ENCODE measurements around the gene EIF2B1. TPM values are rescaled to one million over a fixed set of nuclear protein-coding genes. Genes with fewer than 3 reads are reported as not detected.

Gene EIF2B1
- total RNA-seq, 1 donor from 2014 or later: 63.8 TPM

DNA sequence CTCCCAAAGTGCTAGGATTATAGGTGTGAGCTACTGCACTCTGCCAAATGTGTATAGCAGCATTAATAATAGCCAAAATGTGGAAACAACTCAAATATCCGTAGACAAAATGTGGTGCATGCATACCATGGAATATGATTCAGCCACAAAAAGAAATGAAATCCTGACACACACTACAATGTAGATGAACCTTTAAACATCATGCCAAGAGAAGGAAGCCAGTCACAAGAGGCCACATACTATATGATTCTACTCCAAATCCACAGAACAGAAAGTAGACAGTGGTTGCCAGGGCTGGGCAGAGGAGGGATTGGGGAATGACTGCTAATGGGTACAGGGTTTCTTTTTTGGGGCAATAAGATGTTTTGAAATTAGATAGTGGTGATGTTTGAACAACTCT is 56.9 kb downstream of the EIF2B1 start:
- Mint-ChIP-seq H3K36me3 (ENCODE audit: low read depth) (no peaks in the 10 kb centered on the region), H3K9me3 (no peaks in the 10 kb centered on the region), H3K4me1 (no peaks in the 10 kb centered on the region), H3K27ac (ENCODE audit: unreplicated experiment) (no peak overlapping the region), H3K27me3 (ENCODE audit: low read depth) (no peaks in the 10 kb centered on the region), H3K4me3 (peak overlapping the region; percentile 2)
- TF ChIP-seq, protein P1, sequence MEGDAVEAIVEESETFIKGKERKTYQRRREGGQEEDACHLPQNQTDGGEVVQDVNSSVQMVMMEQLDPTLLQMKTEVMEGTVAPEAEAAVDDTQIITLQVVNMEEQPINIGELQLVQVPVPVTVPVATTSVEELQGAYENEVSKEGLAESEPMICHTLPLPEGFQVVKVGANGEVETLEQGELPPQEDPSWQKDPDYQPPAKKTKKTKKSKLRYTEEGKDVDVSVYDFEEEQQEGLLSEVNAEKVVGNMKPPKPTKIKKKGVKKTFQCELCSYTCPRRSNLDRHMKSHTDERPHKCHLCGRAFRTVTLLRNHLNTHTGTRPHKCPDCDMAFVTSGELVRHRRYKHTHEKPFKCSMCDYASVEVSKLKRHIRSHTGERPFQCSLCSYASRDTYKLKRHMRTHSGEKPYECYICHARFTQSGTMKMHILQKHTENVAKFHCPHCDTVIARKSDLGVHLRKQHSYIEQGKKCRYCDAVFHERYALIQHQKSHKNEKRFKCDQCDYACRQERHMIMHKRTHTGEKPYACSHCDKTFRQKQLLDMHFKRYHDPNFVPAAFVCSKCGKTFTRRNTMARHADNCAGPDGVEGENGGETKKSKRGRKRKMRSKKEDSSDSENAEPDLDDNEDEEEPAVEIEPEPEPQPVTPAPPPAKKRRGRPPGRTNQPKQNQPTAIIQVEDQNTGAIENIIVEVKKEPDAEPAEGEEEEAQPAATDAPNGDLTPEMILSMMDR (conservative IDR thresholded peaks at IDR 0.05): no peak
- no peak for DNase-seq (ENCODE audit: low read depth, low spot score)

DNA sequence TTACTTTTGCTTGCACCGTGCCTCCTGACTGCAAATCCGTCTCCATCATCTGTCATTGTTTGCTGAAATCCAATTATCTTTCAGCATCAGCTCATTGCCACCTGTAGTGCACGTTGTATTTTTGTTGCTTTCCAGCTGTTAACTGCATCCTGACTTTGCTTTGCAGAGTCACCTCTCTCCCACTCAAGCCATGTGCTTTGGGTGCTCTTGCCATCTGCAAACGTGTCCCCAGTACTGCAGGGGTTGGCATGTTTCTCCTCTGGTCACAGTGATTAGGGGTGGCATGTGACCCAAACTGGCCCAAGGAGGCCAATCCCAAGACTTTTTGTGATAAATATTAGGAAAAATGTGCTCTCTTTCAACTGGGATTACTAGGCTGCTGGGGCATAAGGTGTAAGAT is 59.6 kb downstream of the EIF2B1 start:
- TF ChIP-seq, protein P1 (conservative IDR thresholded peaks at IDR 0.05): no peak
- H3K4me3 Mint-ChIP-seq: no peak overlapping the region
- no peaks in the 10 kb centered on the region for H3K27me3 Mint-ChIP-seq (ENCODE audit: low read depth)

DNA sequence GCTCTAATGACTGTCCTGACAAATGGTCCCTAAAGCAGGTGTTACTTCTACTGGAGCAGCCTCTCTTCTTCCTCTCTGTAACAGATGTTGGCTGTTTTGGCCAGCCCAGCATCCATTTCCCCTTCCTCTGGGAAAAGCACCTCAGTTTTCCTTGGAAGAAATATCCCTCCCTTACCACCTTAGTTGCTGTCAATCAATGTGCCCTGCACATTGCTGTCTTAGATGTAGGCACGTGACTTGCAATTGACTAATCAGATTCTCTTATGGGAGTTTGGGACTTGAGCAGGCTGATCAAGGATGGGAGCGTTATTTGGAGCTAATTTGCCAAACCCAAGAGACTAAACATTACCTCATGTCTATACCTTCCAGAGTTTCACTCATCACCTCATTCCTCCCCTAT is 61.1 kb downstream of the EIF2B1 start:
- TF ChIP-seq, protein P1 (conservative IDR thresholded peaks at IDR 0.05): no peak
- Mint-ChIP-seq H3K27me3 (ENCODE audit: low read depth) (no peaks in the 10 kb centered on the region), H3K4me3 (no peak overlapping the region), H3K9me3 (no peaks in the 10 kb centered on the region), H3K27ac (ENCODE audit: unreplicated experiment) (no peak overlapping the region), H3K36me3 (ENCODE audit: low read depth) (no peaks in the 10 kb centered on the region), H3K4me1 (peaks cover 5% of the 10 kb centered on the region)
- no peak for DNase-seq (ENCODE audit: low read depth, low spot score)

More for the DNA sequence above, 59.6 kb downstream of the EIF2B1 start:
- no peak for DNase-seq (ENCODE audit: low read depth, low spot score)
- Mint-ChIP-seq H3K27ac (ENCODE audit: unreplicated experiment) (no peak overlapping the region), H3K36me3 (ENCODE audit: low read depth) (no peaks in the 10 kb centered on the region), H3K4me1 (peaks cover 5% of the 10 kb centered on the region), H3K9me3 (no peaks in the 10 kb centered on the region)

DNA sequence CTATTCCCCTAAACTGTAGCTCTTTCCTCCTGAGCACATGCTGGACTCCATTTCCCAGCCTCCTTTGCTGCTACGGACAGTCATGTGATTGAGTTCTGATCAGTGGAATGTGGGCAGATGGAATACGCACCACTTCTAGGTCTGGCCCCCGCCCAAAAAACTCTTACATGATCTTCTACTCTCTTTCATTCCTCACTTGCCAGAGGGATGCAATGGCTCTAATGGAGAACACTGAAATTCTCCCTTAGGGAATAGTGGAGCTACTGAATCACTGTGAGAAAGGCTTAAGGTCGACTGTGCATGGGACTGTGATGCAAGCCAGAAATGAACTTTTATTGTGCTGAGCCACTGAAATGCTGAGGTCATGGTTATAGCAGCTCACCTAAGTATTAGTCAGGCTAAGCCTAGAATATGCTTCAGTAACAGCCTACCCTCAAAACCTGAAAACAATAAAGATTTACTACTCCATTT is 62.1 kb downstream of the EIF2B1 start:
- TF ChIP-seq, protein P1 (conservative IDR thresholded peaks at IDR 0.05): no peak
- H3K27me3 Mint-ChIP-seq (ENCODE audit: low read depth): no peaks in the 10 kb centered on the region
- no peak for DNase-seq (ENCODE audit: low read depth, low spot score)
- H3K9me3 Mint-ChIP-seq: no peaks in the 10 kb centered on the region
- H3K27ac Mint-ChIP-seq (ENCODE audit: unreplicated experiment): no peak overlapping the region
- no peak overlapping the region for H3K4me3 Mint-ChIP-seq
- no peaks in the 10 kb centered on the region for H3K36me3 Mint-ChIP-seq (ENCODE audit: low read depth)
- H3K4me1 Mint-ChIP-seq: peaks cover 5% of the 10 kb centered on the region

Other genes with a start within 250 kb of the EIF2B1 start
- gene KMT5A, start 249.6 kb downstream of the EIF2B1 start, total RNA-seq: 55.1 and 57.5 TPM in 2 replicates
- gene RILPL2, start 197.0 kb downstream of the EIF2B1 start, total RNA-seq: 1.6 and 1.9 TPM in 2 replicates
- gene SNRNP35, start 175.5 kb downstream of the EIF2B1 start, total RNA-seq: 21.3 and 25.1 TPM in 2 replicates
- 23.5 and 24.9 TPM in 2 replicates for gene RILPL1, start 100.0 kb downstream of the EIF2B1 start, total RNA-seq
- 161 and 182 TPM in 2 replicates for gene TMED2, start 49.1 kb downstream of the EIF2B1 start, total RNA-seq
- gene DDX55, start 31.6 kb downstream of the EIF2B1 start, total RNA-seq: 42.8 and 44.0 TPM in 2 replicates
- gene GTF2H3, start 143 bp upstream of the EIF2B1 start, total RNA-seq: 33.1 and 37.0 TPM in 2 replicates
- gene TCTN2, start 37.4 kb upstream of the EIF2B1 start, total RNA-seq: 21.0 and 23.1 TPM in 2 replicates
- gene ATP6V0A2, start 78.7 kb upstream of the EIF2B1 start, total RNA-seq: 58.9 and 59.6 TPM in 2 replicates
- gene DNAH10, start 128.6 kb upstream of the EIF2B1 start, total RNA-seq: 1.1 and 2.0 TPM in 2 replicates